Cardiac fibroblast (primary cell): ENCODE results near the gene CHDH.

Experiments used
- DNase-seq, 2 donors: peaks; one replicate each; pipeline versions ENCODE4 v3.0.0 to v3.0.0-alpha.2; 2010; ENCODE audit warnings: low read depth in 2 of 2
- H3K4me3 ChIP-seq, 2 donors: replicated peaks in 1 of 2; 1 replicate in 1 of 2; 2 replicates in 1 of 2; pipeline ENCODE4 v1.5.1; 2011; ENCODE audit warnings: low read depth in 2 of 2, low read length in 2 of 2, mild to moderate bottlenecking in 2 of 2, moderate library complexity in 1 of 2
- TF ChIP-seq, protein P1 (sequence below): IDR thresholded peaks from one replicate; pipeline ENCODE4 v1.5.1; 2011; ENCODE audit warnings: low read depth, mild to moderate bottlenecking, low read length, inconsistent platforms

Gene CHDH

DNA sequence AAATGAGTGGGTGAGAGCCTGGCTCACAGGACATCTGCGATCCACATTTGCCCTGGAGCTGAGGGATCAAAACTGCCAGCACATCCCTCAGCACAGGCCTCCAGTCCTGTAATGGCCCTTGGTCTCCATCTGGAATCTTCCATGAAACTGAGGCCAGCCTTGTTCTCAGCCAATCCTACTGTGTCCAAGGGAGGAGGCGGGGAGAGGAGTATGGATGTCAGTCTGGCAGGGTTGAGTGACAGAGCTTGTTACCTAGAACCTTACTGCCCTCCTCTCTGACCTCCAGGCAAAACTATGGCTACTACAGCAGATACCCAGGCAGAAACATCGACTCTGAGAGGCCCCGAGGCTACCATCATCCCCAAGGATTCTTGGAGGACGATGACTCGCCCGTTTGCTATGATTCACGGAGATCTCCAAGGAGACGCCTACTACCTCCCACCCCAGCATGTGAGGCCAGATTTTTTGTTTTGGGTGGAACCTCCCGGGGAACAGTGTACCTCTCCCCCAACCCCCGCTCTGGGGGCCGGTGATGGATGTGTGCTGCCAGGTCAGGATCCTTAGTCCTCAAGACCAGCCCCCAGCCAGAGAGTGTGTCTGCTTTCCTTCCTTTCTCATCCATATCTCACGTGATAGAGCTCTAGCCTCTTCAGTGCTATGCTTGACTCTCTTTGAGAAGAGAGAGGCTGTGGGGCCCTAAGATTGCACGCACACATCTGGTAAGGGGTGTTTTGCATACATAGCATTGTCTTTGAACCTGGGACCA lies 41.3 kb downstream of the CHDH start:
- peak; percentile 52 to 54 for DNase-seq
- H3K4me3 ChIP-seq: no peak overlapping the region
- TF ChIP-seq, protein P1, sequence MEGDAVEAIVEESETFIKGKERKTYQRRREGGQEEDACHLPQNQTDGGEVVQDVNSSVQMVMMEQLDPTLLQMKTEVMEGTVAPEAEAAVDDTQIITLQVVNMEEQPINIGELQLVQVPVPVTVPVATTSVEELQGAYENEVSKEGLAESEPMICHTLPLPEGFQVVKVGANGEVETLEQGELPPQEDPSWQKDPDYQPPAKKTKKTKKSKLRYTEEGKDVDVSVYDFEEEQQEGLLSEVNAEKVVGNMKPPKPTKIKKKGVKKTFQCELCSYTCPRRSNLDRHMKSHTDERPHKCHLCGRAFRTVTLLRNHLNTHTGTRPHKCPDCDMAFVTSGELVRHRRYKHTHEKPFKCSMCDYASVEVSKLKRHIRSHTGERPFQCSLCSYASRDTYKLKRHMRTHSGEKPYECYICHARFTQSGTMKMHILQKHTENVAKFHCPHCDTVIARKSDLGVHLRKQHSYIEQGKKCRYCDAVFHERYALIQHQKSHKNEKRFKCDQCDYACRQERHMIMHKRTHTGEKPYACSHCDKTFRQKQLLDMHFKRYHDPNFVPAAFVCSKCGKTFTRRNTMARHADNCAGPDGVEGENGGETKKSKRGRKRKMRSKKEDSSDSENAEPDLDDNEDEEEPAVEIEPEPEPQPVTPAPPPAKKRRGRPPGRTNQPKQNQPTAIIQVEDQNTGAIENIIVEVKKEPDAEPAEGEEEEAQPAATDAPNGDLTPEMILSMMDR: no peak

DNA sequence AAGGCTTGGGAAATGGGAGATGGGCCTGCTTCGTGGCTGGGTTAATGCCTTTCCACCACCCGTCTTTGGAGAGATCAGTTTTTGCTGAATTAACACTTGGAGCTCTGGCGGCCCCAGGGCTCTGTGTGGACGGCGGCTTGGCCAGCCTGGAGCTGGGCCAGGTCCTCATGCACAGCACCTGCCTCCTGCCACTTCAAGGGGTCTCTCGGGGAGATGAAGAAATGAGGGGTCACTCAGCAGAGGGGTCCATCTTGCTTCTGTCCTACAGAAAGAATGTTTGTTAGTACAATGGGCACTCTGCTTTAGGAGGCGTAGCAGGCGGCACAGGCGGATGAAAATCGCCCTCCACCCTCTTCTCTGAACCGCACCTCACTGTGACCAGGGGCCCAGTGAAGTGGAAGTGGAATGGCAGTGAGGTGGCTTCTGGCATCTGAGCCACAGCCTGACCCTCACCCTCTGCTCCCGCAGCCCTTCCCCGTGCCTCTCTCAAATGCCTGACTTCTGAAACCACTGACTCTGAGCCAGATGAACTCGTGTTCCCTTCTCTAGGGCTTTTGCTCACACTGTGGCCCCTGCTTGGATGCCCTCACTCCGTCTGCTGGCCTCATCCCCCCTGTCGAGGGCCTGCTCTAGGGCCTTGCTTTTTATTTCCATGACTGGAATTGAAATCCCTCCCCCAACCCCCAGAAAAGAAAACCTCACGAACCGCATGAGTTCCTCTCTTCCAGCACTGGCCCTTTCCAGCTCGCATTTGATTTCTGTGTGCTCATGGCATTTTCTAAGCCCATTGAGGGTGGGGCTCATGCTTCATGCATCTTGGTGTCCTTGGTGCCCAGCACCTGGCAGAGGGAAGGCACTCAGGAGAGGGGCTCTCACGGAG lies 42.2 kb downstream of the CHDH start:
- no peak for DNase-seq
- H3K4me3 ChIP-seq: no peak overlapping the region
- TF ChIP-seq, protein P1: no peak

DNA sequence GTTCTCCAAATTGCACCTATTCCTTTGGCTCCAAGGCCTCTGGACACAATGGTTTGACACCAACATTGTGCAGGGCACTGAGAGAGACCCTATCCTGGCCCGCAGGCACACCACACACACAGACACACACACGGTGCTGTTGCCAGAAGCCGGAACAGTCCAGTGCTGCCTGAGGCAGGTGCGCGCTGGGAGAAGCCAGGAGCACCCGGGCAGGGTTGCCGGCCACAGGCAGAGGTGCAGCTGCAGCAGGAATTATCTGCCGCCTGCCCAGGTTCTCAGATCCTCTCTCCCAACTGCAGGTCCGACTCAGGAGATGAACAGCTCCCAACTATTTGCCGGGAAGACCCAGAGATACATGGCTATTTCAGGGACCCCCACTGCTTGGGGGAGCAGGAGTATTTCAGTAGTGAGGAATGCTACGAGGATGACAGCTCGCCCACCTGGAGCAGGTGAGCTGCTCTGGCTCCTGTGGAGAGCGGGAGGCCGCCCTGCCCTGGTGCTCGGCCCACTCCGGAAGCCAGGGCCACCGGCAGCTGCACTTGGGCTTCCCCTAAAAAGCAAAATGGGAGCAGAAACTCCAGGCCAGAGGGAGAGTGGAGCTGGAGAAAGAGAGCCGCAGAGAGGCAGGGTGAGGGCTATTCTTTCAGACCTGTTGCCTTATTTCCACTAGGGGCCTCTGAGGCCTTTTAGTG lies 42.9 kb downstream of the CHDH start:
- TF ChIP-seq, protein P1: no peak
- no peak overlapping the region for H3K4me3 ChIP-seq
- DNase-seq: no peak

DNA sequence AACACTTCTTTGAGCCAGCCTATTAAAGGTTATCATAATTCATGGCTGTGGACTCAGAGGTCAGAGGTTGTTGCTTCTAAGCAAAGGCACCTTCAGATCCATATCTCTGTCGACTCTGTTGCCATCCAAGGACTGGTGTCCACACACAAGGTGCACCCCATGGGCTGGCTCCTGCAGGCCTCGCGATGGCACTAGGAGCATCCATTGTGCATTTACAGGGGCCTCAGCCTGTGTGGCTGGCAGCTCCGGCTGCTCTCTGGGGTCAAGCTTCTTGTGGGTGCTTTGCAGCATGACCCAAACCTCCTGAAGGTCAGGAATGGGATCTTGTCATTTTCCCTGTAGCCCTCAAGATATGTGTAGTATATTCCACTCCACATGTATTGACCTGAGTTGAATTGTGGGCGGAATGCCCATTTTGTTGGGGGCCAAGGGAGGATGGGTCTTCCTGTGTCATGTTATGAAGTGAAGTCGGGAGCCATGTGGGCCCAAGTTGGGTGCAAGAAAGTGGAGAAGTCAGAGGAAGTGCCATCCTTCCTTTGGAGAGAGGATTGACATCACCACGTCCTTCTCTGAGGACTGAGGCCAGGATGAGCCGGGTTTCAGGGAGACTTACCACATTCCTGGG lies 43.9 kb downstream of the CHDH start:
- DNase-seq: no peak
- TF ChIP-seq, protein P1: no peak

DNA sequence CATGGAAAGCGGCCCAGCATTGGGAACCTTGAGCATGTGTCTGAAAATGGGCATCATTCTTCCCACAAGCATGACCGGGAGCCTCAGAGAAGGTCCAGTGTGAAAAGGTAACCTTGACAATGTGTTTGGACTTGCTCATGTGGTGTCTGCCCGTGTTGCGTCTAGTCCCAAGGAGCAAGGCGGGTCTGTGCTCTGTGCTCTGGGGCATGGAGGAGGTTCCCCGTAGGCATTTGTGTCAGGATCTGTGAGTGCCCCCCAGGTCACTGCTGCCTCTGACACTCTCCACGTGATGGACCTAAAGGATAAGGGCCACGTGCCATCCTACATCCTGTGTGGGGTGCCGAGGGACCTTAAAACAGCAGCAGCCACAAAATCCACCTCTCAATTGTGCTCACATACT lies 44.9 kb downstream of the CHDH start:
- TF ChIP-seq, protein P1: no peak
- H3K4me3 ChIP-seq: no peak overlapping the region
- no peak for DNase-seq

More for the DNA sequence above, 43.9 kb downstream of the CHDH start:
- H3K4me3 ChIP-seq: no peak overlapping the region
